HepG2 (cell line): ENCODE data around the gene PRKG1. TPM values are rescaled to one million over a fixed set of nuclear protein-coding genes. Genes with fewer than 3 reads are reported as not detected.

Source experiments
- ATF2 ChIP-seq: sonication (generic); formaldehyde crosslinking; IDR thresholded peaks from 2 replicates; pipeline ENCODE4 v1.4.0; 2020; ENCODE audit warnings: missing genetic modification reagents
- CHD4 ChIP-seq: fragments of 200-600 bp; sonication (generic); IDR thresholded peaks from 2 replicates; pipeline ENCODE4 v1.7.0; 2017; ENCODE audit warnings: mild to moderate bottlenecking, low read length, borderline replicate concordance
- CREB3 ChIP-seq: sonication (generic); formaldehyde crosslinking; IDR thresholded peaks from 2 replicates; pipeline ENCODE4 v1.5.0; 2020; ENCODE audit warnings: missing genetic modification reagents
- HMGXB4 ChIP-seq, 2 experiments: sonication (generic) in 1 of 2; formaldehyde crosslinking in 1 of 2; IDR thresholded peaks; 2 replicates each; pipeline versions ENCODE4 v1.4.0 to v1.6.1; 2018 to 2020; ENCODE audit warnings: missing genetic modification reagents in 2 of 2, borderline replicate concordance in 1 of 2, low read depth in 1 of 2, mild to moderate bottlenecking in 1 of 2, missing biosample characterization in 1 of 2
- IRF1 ChIP-seq: sonication (generic); formaldehyde crosslinking; IDR thresholded peaks from 2 replicates; pipeline ENCODE4 v1.4.0; 2020; ENCODE audit warnings: low read depth, mild to moderate bottlenecking, missing genetic modification reagents
- KAT7 ChIP-seq: IDR thresholded peaks from 2 replicates; pipeline ENCODE4 v1.6.1; 2018; ENCODE audit warnings: borderline replicate concordance, missing compliant biosample characterization
- POLR2G ChIP-seq: fragments of 200-400 bp; formaldehyde crosslinking; IDR thresholded peaks from 2 replicates; pipeline ENCODE4 v1.6.1; 2018; ENCODE audit warnings: mild to moderate bottlenecking, low read depth, low read length, moderate library complexity
- TAF15 ChIP-seq: fragments of 200-400 bp; formaldehyde crosslinking; IDR thresholded peaks from one replicate; pipeline ENCODE4 v1.6.1; 2018; ENCODE audit warnings: mild to moderate bottlenecking, low read depth, low read length; ENCODE audit not compliant: poor library complexity, severe bottlenecking
- TFAP4 ChIP-seq: sonication (generic); IDR thresholded peaks from 2 replicates; pipeline ENCODE4 v1.6.1; 2016; ENCODE audit warnings: low read depth, borderline replicate concordance
- USF2 ChIP-seq, 2 experiments: sonication (generic) in 1 of 2; formaldehyde crosslinking in 1 of 2; IDR thresholded peaks; 2 replicates each; pipeline versions ENCODE4 v1.5.1 to v1.6.1; 2011 to 2020; ENCODE audit warnings: borderline replicate concordance in 1 of 2, low read depth in 1 of 2, low read length in 1 of 2, mild to moderate bottlenecking in 1 of 2, missing genetic modification reagents in 1 of 2, moderate library complexity in 1 of 2
- ZC3H4 ChIP-seq: sonication (generic); formaldehyde crosslinking; IDR thresholded peaks from 2 replicates; pipeline ENCODE4 v1.4.0; 2020; ENCODE audit warnings: missing genetic modification reagents, borderline replicate concordance
- ZNF12 ChIP-seq: sonication (generic); formaldehyde crosslinking; IDR thresholded peaks from 2 replicates; pipeline ENCODE4 v1.5.0; 2020; ENCODE audit warnings: missing genetic modification reagents
- ZNF512B ChIP-seq: sonication (generic); formaldehyde crosslinking; IDR thresholded peaks from 2 replicates; pipeline ENCODE4 v1.5.1; 2020; ENCODE audit warnings: missing genetic modification reagents, mild to moderate bottlenecking, borderline replicate concordance
- ZNF83 ChIP-seq: sonication (generic); formaldehyde crosslinking; IDR thresholded peaks from 2 replicates; pipeline ENCODE4 v1.4.0; 2020; ENCODE audit warnings: missing genetic modification reagents, mild to moderate bottlenecking, borderline replicate concordance
- polyA plus RNA-seq, 8 experiments: library from polyadenylated mRNA; depleted of rRNA in 3 of 8; stranded (reverse) in 7 of 8; unstranded in 1 of 8; fragments of >200 nt; fragmentation: Illumina TruSeq in 4 of 8; extraction: Trizol in 4 of 8; gene quantifications; 2 replicates each; pipeline versions ENCODE4 v1.2.1 to v1.2.3, GENCODE V29; 2011 to 2016; ENCODE audit warnings: low read depth in 4 of 8, missing spikeins in 1 of 8, mixed read lengths in 1 of 8; ENCODE audit not compliant: insufficient read depth in 1 of 8
- total RNA-seq, 5 experiments: library from RNA; depleted of rRNA; stranded (reverse); fragments of >200 nt; fragmentation: Illumina TruSeq; extraction: Trizol; gene quantifications; 2 replicates each; pipeline ENCODE4 v1.2.3, GENCODE V29; 2016; ENCODE audit warnings: low read depth in 1 of 5

PRKG1 gene
- total and polyA plus RNA-seq, 2 of the 13 experiments (the other 11 are each of a cell fraction or from before 2014, with no cell fraction given): 0.01 TPM; not detected in 1

GRCh38 chr10:51699475-51700227 is 625.4 kb downstream of the PRKG1 start, which contains the start of gene CSTF2T (continued):
- TF ChIP-seq ZC3H4 (CRISPR knock-in tag) (no peak), TAF15 (no peak), ZNF83 (CRISPR knock-in tag) (no peak), KAT7 (no peak), TFAP4 (0 out of 2 replicates have a peak, but pooled peaks have one; percentile 14), CHD4 (no peak), CREB3 (CRISPR knock-in tag) (no peak), ZNF512B (no peak), ATF2 (CRISPR knock-in tag) (no peak), HMGXB4 (CRISPR knock-in tag; IDR thresholded peaks at IDR 0.05; ENCODE audit: borderline replicate concordance in 1 of 2, low read depth in 1 of 2) (peak in 1 of 2 experiments; percentile 30; a peak in 2 of 4 replicates), IRF1 (CRISPR knock-in tag) (no peak), ZNF12 (no peak), POLR2G (peak; percentile 64), USF2 (IDR thresholded peaks at IDR 0.05; ENCODE audit: low read depth, low read length) (no peak), USF2 (CRISPR knock-in tag; IDR thresholded peaks at IDR 0.05; ENCODE audit: borderline replicate concordance) (no peak)
